Tibial artery (tissue), 4 donors: ENCODE results near the gene FOXL1.

Experiments used
- DNase-seq, 2 donors: peaks; one replicate each; pipeline ENCODE4 v3.0.0-alpha.2; 2019
- H3K27ac ChIP-seq, 2 donors: fragments of 200-600 bp; sonication (generic) in 1 of 2; 1 replicate in 1 of 2; 2 replicates in 1 of 2; pipeline ENCODE4 v1.5.1; 2018 to 2019; ENCODE audit warnings: mild to moderate bottlenecking in 1 of 2
- H3K27me3 ChIP-seq, 2 donors: fragments of 200-600 bp; sonication (generic) in 1 of 2; one replicate each; pipeline versions ENCODE4 v1.5.1 to v1.6.0; 2016 to 2019
- H3K36me3 ChIP-seq, 3 donors: fragments of 200-600 bp; sonication (generic) in 2 of 3; one replicate each; pipeline ENCODE4 v1.5.1; 2016 to 2019; ENCODE audit warnings: mild to moderate bottlenecking in 2 of 3
- H3K4me1 ChIP-seq, 4 donors: fragments of 200-600 bp; sonication (generic) in 2 of 4; 1 replicate in 3 of 4; 2 replicates in 1 of 4; pipeline ENCODE4 v1.5.1; 2016 to 2019
- H3K4me3 ChIP-seq, 2 donors: fragments of 200-600 bp; sonication (generic) in 1 of 2; 1 replicate in 1 of 2; 2 replicates in 1 of 2; pipeline ENCODE4 v1.5.1; 2018 to 2019; ENCODE audit warnings: mild to moderate bottlenecking in 2 of 2
- H3K9me3 ChIP-seq, 3 donors: fragments of 200-600 bp; sonication (generic) in 1 of 3; one replicate each; pipeline ENCODE4 v1.5.1; 2016 to 2019
- CTCF ChIP-seq, 2 experiments: fragments of 200-600 bp in 1 of 2; fragments of 450-650 bp in 1 of 2; IDR thresholded peaks; one replicate each; pipeline ENCODE4 v1.5.1; 2017 to 2019; ENCODE audit warnings: antibody characterized with exemption in 2 of 2, mild to moderate bottlenecking in 1 of 2, moderate library complexity in 1 of 2
- intact Hi-C: fragments of 100-400 bp; cut with DNase I; formaldehyde crosslinking; loops from one replicate; pipeline ENCODE4 v1.15.0; 2023; ENCODE audit warnings: low total_unique reads

The FOXL1 gene

GRCh38 chr16:86570558-86571529 lies 7.5 kb upstream of the FOXL1 start:
- H3K4me1 ChIP-seq = peaks cover 0 to 44% (median 41%) of the 10 kb centered on the region in 4 donors
- intact Hi-C loops = no loop called here
- peak overlapping the region; percentile 81 to 86 for H3K4me3 ChIP-seq
- no peaks in the 10 kb centered on the region for H3K27me3 ChIP-seq
- TF ChIP-seq CTCF (IDR thresholded peaks at IDR 0.05) = no peak
- H3K27ac ChIP-seq = peak overlapping the region; percentile 95 to 97
- peaks cover 0 to 5% (median 0%) of the 10 kb centered on the region in 3 donors for H3K36me3 ChIP-seq
- peak in 1 of 2 donors; percentile 66 for DNase-seq
- H3K9me3 ChIP-seq = no peaks in the 10 kb centered on the region

GRCh38 chr16:86571530-86571915 lies 6.8 kb upstream of the FOXL1 start:
- intact Hi-C loops = no loop called here
- Histone ChIP-seq H3K4me1 (peaks cover 0 to 44% (median 40%) of the 10 kb centered on the region in 4 donors), H3K4me3 (peak overlapping the region; percentile 81 to 86), H3K27ac (peak overlapping the region; percentile 95 to 97), H3K36me3 (peaks cover 0 to 5% (median 0%) of the 10 kb centered on the region in 3 donors), H3K9me3 (no peaks in the 10 kb centered on the region), H3K27me3 (no peaks in the 10 kb centered on the region)
- TF ChIP-seq CTCF (IDR thresholded peaks at IDR 0.05) = no peak
- DNase-seq = peak in 1 of 2 donors; percentile 71

GRCh38 chr16:86572041-86572521 lies 6.3 kb upstream of the FOXL1 start:
- DNase-seq = peak in 1 of 2 donors; percentile 72
- H3K4me3 ChIP-seq = peak overlapping the region; percentile 81 to 86
- intact Hi-C loops = no loop called here

DNA sequence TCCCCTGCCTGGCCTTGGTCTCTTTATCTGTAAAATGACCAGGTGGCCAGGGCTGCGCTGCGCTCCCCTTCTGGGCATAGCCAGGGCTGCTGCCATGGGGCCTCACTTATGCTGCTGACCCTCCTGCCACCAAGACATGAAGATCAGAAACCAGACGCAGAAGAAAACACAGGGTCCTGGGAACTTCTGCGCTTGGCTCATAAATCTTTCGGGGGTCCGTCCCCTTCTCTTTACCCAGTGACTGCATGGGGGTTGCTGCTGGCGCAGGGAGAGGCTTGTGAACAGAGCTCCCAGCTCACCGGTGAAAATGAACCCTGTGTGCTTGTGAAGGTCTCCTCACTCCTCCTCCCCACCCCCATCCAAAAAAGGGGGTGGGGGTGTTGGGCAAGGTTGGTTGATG lies 5.7 kb upstream of the FOXL1 start:
- DNase-seq = peak in 1 of 2 donors; percentile 64
- peaks cover 0 to 5% (median 0%) of the 10 kb centered on the region in 3 donors for H3K36me3 ChIP-seq
- intact Hi-C loops = no loop called here
- no peak for TF ChIP-seq CTCF (IDR thresholded peaks at IDR 0.05)
- peaks cover 0 to 48% (median 44%) of the 10 kb centered on the region in 4 donors for H3K4me1 ChIP-seq
- no peaks in the 10 kb centered on the region for H3K27me3 ChIP-seq
- no peaks in the 10 kb centered on the region for H3K9me3 ChIP-seq
- H3K27ac ChIP-seq = peak overlapping the region; percentile 95 to 97
- peak overlapping the region; percentile 81 to 86 for H3K4me3 ChIP-seq

More at GRCh38 chr16:86572041-86572521, 6.3 kb upstream of the FOXL1 start:
- Histone ChIP-seq H3K36me3 (peaks cover 0 to 5% (median 0%) of the 10 kb centered on the region in 3 donors), H3K4me1 (peaks cover 0 to 44% (median 40%) of the 10 kb centered on the region in 4 donors), H3K9me3 (no peaks in the 10 kb centered on the region), H3K27me3 (no peaks in the 10 kb centered on the region), H3K27ac (peak overlapping the region; percentile 95 to 97)
- TF ChIP-seq CTCF (IDR thresholded peaks at IDR 0.05) = no peak

- H3K27ac ChIP-seq = peak overlapping the region; percentile 95 to 97
- no peak for TF ChIP-seq CTCF (IDR thresholded peaks at IDR 0.05)
These were observed 5.1 kb upstream of the FOXL1 start for GRCh38 chr16:86573215-86573614.

More at GRCh38 chr16:86573215-86573614, 5.1 kb upstream of the FOXL1 start:
- H3K9me3 ChIP-seq = no peaks in the 10 kb centered on the region
- peaks cover 0 to 53% (median 46%) of the 10 kb centered on the region in 4 donors for H3K4me1 ChIP-seq
- DNase-seq = no peak
- peaks cover 0 to 5% (median 0%) of the 10 kb centered on the region in 3 donors for H3K36me3 ChIP-seq
- H3K27me3 ChIP-seq = no peaks in the 10 kb centered on the region
- intact Hi-C loops = no loop called here
- peak overlapping the region; percentile 81 to 86 for H3K4me3 ChIP-seq
